Activated T-helper 9 cell treated with anti-CD3 and anti-CD28 coated beads, Interleukin-2, amount 50 U/mL, for 16 hours (primary cell): ENCODE results near the gene F2R.
"Not testable (repeated sequence)": the region's sequence is repeated elsewhere in the genome, so short reads cannot be mapped to it uniquely, and the experiment has no call there.

Experiments
- DNase-seq: peaks from one replicate; pipeline ENCODE4 v3.0.0-alpha.2; 2020; ENCODE audit warnings: low read depth

The F2R gene

GRCh38 chr5:76757049-76757448 is 41.1 kb downstream of the F2R start:
- DNase-seq, result no peak

GRCh38 chr5:76761118-76761517 is 45.2 kb downstream of the F2R start:
- DNase-seq, result not testable (repeated sequence)

- DNase-seq, result no peak
Measured at GRCh38 chr5:76762484-76762883, 46.6 kb downstream of the F2R start.

- DNase-seq, result no peak
Measured at GRCh38 chr5:76763136-76763535, 47.2 kb downstream of the F2R start.

GRCh38 chr5:76764374-76764773 is 48.4 kb downstream of the F2R start:
- no peak for DNase-seq

- DNase-seq, result no peak
Measured at GRCh38 chr5:76765249-76765648, 49.3 kb downstream of the F2R start.

- DNase-seq, result no peak
Measured at GRCh38 chr5:76766746-76767145, 50.8 kb downstream of the F2R start.

- DNase-seq, result not testable (repeated sequence)
Measured at GRCh38 chr5:76771041-76771440, 55.1 kb downstream of the F2R start.

- DNase-seq, result no peak
Measured at GRCh38 chr5:76771705-76772405, 55.9 kb downstream of the F2R start.

GRCh38 chr5:76775921-76776320 is 60.0 kb downstream of the F2R start:
- no peak for DNase-seq

GRCh38 chr5:76776391-76776790 is 60.5 kb downstream of the F2R start:
- no peak for DNase-seq

- not testable (repeated sequence) for DNase-seq
Measured at GRCh38 chr5:76780616-76781015, 64.7 kb downstream of the F2R start.

GRCh38 chr5:76781775-76782174 is 65.8 kb downstream of the F2R start:
- no peak for DNase-seq

GRCh38 chr5:76782444-76782843 is 66.5 kb downstream of the F2R start:
- DNase-seq, result no peak
